Stimulated activated CD4-positive, alpha-beta T cell treated with anti-CD3 and anti-CD28 coated beads, Interleukin-12 subunit alpha, Interleukin-12 subunit beta, amount 100 ng/mL, for 4 hours (primary cell): ENCODE results near the gene UGT3A2.

Source experiments
- DNase-seq: peaks from one replicate; pipeline ENCODE4 v3.0.0-alpha.2; 2020

The UGT3A2 gene

GRCh38 chr5:35999547-35999946, 67.1 kb downstream of the UGT3A2 start:
- no peak for DNase-seq

DNA sequence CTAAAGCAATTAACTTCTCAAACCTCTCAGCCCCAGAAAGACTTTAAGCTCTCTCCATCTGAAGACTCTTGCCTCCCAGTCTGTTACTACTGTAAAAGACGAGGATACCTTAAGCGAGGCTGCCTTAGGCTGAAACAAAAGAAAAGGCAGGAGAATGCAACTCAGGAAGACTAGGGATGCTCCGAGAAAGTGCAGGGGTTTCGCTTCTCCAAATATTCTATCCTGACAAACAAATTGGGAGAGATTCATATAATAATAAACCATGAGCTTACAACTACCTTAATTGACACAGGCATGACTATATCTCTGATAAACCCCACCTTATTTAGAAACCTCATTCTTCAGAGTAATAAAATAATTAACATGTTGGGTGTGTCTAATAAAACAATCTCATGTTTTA, 70.6 kb downstream of the UGT3A2 start:
- DNase-seq, result no peak

GRCh38 chr5:35990941-35991611, 75.6 kb downstream of the UGT3A2 start, which contains the start of gene UGT3A1:
UGT3A1 (minus strand) TSS chr5:35991390; CDS start chr5:35991240, 150 bp downstream.
- DNase-seq, result no peak

GRCh38 chr5:35990520-35990919, 76.2 kb downstream of the UGT3A2 start:
- DNase-seq, result no peak

GRCh38 chr5:35988529-35988928, 78.2 kb downstream of the UGT3A2 start:
- DNase-seq, result no peak

- DNase-seq, result no peak
Measured at GRCh38 chr5:35987776-35988175, 78.9 kb downstream of the UGT3A2 start.
